ENCODE measurements around the gene ALOX5AP.
A peak's percentile ranks its signal among the peaks of the same experiment; 100 is the strongest.

DNA sequence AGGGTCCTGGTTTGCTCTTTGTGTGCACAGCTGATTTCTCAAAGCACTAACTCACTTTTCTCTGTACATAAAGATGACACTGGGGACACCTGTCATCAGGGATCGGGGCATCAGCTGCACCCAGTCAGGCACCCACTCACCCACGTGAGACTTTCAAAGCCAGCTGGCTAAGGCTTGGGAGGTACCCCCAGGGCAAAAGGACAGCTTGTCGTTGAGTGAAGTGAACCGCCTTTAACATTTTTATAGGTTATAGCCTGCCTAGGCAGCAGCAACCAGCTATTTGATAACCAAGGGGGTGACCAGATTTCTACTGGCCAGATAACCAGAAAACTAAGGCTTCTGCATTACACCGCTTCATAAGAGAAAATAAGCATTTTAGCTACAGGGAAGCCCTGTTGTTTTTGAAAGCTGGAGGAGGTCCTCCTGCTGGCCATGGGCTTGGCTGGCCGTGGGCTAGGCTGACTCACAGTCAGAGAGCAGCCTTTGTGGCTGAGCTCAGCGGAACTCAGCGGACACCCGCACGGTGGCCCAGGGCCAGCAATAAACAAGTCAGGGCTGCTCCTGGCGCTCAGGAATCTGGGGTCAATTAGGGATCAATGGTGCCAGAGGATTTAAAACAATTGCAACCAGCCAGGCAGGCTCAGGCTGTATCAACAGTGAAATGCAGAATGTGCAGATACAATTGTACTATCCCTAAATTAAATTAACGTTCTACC, 57.1 kb downstream of the ALOX5AP start:
- TF ChIP-seq CTCF (IDR thresholded peaks at IDR 0.05) (peak in 1 of 3 experiments; percentile 27), POLR2AphosphoS5 (IDR thresholded peaks at IDR 0.05; ENCODE audit: insufficient read depth in 1 of 2, low read depth in 1 of 2) (peak; percentile 70 to 71), POLR2A (IDR thresholded peaks at IDR 0.05) (no peak)

All from vagina (tissue), 2 donors.